HUES48 (cell line): ENCODE data around the gene KLF5.

ENCODE experiments used
- H3K27ac ChIP-seq: one replicate; pipeline ENCODE4 v1.7.0; 2013; ENCODE audit warnings: low read depth, low read length, inconsistent platforms
- H3K27me3 ChIP-seq: 2 replicates; pipeline ENCODE4 v1.6.1; 2013; ENCODE audit warnings: mild to moderate bottlenecking, low read length; ENCODE audit not compliant: control insufficient read depth, insufficient read depth
- H3K36me3 ChIP-seq: 2 replicates; pipeline ENCODE4 v1.6.1; 2013; ENCODE audit warnings: low read length; ENCODE audit not compliant: control insufficient read depth, insufficient read depth
- H3K4me1 ChIP-seq: 2 replicates; pipeline ENCODE4 v1.6.1; 2013; ENCODE audit warnings: mild to moderate bottlenecking, low read length; ENCODE audit not compliant: control insufficient read depth, insufficient read depth
- H3K4me3 ChIP-seq: 2 replicates; pipeline ENCODE4 v1.5.1; 2013; ENCODE audit warnings: mild to moderate bottlenecking, low read depth, low read length
- H3K9ac ChIP-seq: 2 replicates; pipeline ENCODE4 v1.6.1; 2013; ENCODE audit warnings: mild to moderate bottlenecking, low read depth, low read length, moderate library complexity
- H3K9me3 ChIP-seq: 2 replicates; pipeline ENCODE4 v1.6.1; 2013; ENCODE audit warnings: low read length; ENCODE audit not compliant: control insufficient read depth, insufficient read depth

The KLF5 gene

GRCh38 chr13:73107970-73108369 is 49.2 kb downstream of the KLF5 start:
- Histone ChIP-seq H3K4me1 (no peaks in the 10 kb centered on the region), H3K9ac (no peak overlapping the region), H3K27ac (no peak overlapping the region), H3K4me3 (no peak overlapping the region), H3K27me3 (no peaks in the 10 kb centered on the region), H3K36me3 (no peaks in the 10 kb centered on the region), H3K9me3 (no peaks in the 10 kb centered on the region)

GRCh38 chr13:73109288-73109899 is 50.6 kb downstream of the KLF5 start:
- no peak overlapping the region for H3K27ac ChIP-seq
- no peak overlapping the region for H3K4me3 ChIP-seq
- no peaks in the 10 kb centered on the region for H3K36me3 ChIP-seq
- no peaks in the 10 kb centered on the region for H3K4me1 ChIP-seq
- no peak overlapping the region for H3K9ac ChIP-seq
- H3K27me3 ChIP-seq: no peaks in the 10 kb centered on the region
- H3K9me3 ChIP-seq: no peaks in the 10 kb centered on the region

- Histone ChIP-seq H3K4me3 (no peak overlapping the region), H3K4me1 (no peaks in the 10 kb centered on the region), H3K9me3 (no peaks in the 10 kb centered on the region), H3K27ac (no peak overlapping the region), H3K36me3 (no peaks in the 10 kb centered on the region), H3K27me3 (no peaks in the 10 kb centered on the region), H3K9ac (no peak overlapping the region)
Observed at GRCh38 chr13:73109969-73110368, 51.2 kb downstream of the KLF5 start.

GRCh38 chr13:73110814-73111213 is 52.0 kb downstream of the KLF5 start:
- Histone ChIP-seq H3K9ac (no peak overlapping the region), H3K27ac (no peak overlapping the region)

GRCh38 chr13:73111331-73111730 is 52.5 kb downstream of the KLF5 start:
- Histone ChIP-seq H3K9ac (no peak overlapping the region), H3K27ac (no peak overlapping the region), H3K4me1 (no peaks in the 10 kb centered on the region), H3K27me3 (no peaks in the 10 kb centered on the region), H3K4me3 (no peak overlapping the region), H3K9me3 (no peaks in the 10 kb centered on the region), H3K36me3 (no peaks in the 10 kb centered on the region)

More at GRCh38 chr13:73110814-73111213, 52.0 kb downstream of the KLF5 start:
- Histone ChIP-seq H3K27me3 (no peaks in the 10 kb centered on the region), H3K36me3 (no peaks in the 10 kb centered on the region), H3K4me1 (no peaks in the 10 kb centered on the region), H3K9me3 (no peaks in the 10 kb centered on the region), H3K4me3 (no peak overlapping the region)

- H3K9me3 ChIP-seq: no peaks in the 10 kb centered on the region
- no peaks in the 10 kb centered on the region for H3K36me3 ChIP-seq
- H3K4me1 ChIP-seq: no peaks in the 10 kb centered on the region
- no peaks in the 10 kb centered on the region for H3K27me3 ChIP-seq
- no peak overlapping the region for H3K27ac ChIP-seq
- no peak overlapping the region for H3K9ac ChIP-seq
- H3K4me3 ChIP-seq: no peak overlapping the region
Observed at GRCh38 chr13:73119612-73120011, 60.8 kb downstream of the KLF5 start.
